Stomach (tissue), 4 donors: ENCODE results near the gene CCDC195.
"Not testable (repeated sequence)": the region's sequence is repeated elsewhere in the genome, so short reads cannot be mapped to it uniquely, and the experiment has no call there.

ENCODE experiments used
- CTCF ChIP-seq, 7 experiments: fragments of 450-650 bp in 4 of 7; fragments of 200-600 bp in 3 of 7; sonication (generic) in 3 of 7; IDR thresholded peaks; one replicate each; pipeline ENCODE4 v1.5.1; 2016 to 2019; ENCODE audit warnings: antibody characterized with exemption in 7 of 7, control low read depth in 2 of 7, mild to moderate bottlenecking in 1 of 7
- EP300 ChIP-seq: sonication (generic); formaldehyde crosslinking; IDR thresholded peaks from one replicate; pipeline ENCODE4 v1.6.1; 2017; ENCODE audit warnings: antibody characterized with exemption
- POLR2A ChIP-seq, 4 donors: fragments of 450-650 bp; IDR thresholded peaks; one replicate each; pipeline ENCODE4 v1.6.1; 2016; ENCODE audit warnings: antibody characterized with exemption in 4 of 4, control low read depth in 2 of 4, mild to moderate bottlenecking in 1 of 4, moderate library complexity in 1 of 4
- POLR2AphosphoS5 ChIP-seq, 3 donors: sonication (generic); formaldehyde crosslinking; IDR thresholded peaks; one replicate each; pipeline ENCODE4 v1.6.1; 2016; ENCODE audit warnings: antibody characterized with exemption in 3 of 3

- not testable (repeated sequence) for TF ChIP-seq CTCF (IDR thresholded peaks at IDR 0.05); POLR2A (IDR thresholded peaks at IDR 0.05); EP300; POLR2AphosphoS5 (IDR thresholded peaks at IDR 0.05)
Observed at GRCh38 chr2:224661708-224662107, 54.5 kb downstream of the CCDC195 start.
